Measurements from ENCODE around the gene TM9SF1. TPM values are rescaled to one million over a fixed set of nuclear protein-coding genes. Genes with fewer than 3 reads are reported as not detected.

The TM9SF1 gene
- total RNA-seq, 4 donors from 2014 or later, result 27.0 to 44.6 (median 43.8) TPM

DNA sequence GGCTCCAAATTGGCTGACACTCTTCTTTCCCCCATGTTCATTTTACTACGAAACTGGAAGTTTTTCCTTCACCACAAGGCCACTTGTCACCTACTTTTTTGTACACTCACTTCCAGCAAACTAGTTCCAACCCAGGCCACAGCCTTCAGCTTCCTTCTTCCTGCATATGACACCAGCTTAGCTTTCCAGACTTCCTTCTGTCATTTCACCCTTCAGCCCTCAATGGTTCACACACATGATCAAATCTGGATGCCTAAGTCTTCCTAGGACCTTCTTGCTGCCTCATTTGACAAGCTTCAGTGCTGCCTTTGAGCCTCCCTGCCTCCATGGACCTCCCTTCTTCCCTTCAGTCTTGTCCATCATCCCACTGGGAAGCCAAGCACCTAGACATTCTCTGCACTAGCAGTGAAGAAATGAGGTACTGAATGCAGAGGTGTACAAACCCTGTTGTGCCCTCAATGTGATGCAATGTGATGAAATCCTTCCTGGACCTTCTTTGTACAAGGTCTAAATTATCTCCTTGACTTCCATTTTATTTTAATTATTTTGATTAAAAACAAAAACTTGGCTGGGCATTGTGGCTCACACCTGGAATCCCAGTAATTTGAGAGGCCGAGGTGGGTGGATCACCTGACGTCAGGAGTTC, 27.6 kb downstream of the TM9SF1 start:
- peaks cover 19 to 47% (median 35%) of the 10 kb centered on the region in 4 donors for H3K4me1 ChIP-seq
- H3K9me3 ChIP-seq, result no peaks in the 10 kb centered on the region
- WGBS, result 84% methylated on average over 3 of the region's 3 CpGs
- peaks cover 53 to 72% (median 61%) of the 10 kb centered on the region in 4 donors for H3K36me3 ChIP-seq
- intact Hi-C loops (cut with DNase I), result no loop called here
- no peak overlapping the region for H3K4me3 ChIP-seq
- H3K27ac ChIP-seq (replicated peaks in 1 of 4), result no peak overlapping the region
- H3K27me3 ChIP-seq, result no peaks in the 10 kb centered on the region
- DNase-seq (ENCODE audit: extremely low spot score), result no peak
- no peak for TF ChIP-seq EP300 (IDR thresholded peaks at IDR 0.05)
- TF ChIP-seq POLR2A (IDR thresholded peaks at IDR 0.05; ENCODE audit: low read depth), result no peak
- TF ChIP-seq CTCF (IDR thresholded peaks at IDR 0.05), result no peak
- TF ChIP-seq POLR2AphosphoS5 (IDR thresholded peaks at IDR 0.05), result no peak

DNA sequence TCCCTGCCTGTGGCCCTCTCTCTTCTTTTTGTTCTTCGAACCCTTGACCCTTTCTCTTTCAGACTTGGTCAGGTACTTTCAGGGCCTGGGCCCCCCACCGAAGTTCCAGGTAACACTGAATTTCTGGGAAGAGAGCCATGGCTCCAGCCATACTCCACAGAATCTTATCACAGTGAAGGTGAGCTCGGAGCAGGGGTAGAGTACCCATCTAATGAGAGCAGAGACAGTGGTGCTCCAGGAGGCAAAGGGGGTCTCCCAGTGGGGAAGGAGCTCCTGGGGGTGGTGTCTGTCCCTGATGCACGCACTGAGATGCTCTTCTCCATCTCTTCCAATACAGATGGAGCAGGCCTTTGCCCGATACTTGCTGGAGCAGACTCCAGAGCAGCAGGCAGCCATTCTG, 29.5 kb downstream of the TM9SF1 start:
- DNase-seq (ENCODE audit: extremely low spot score), result no peak
- 95% methylated on average over 5 of the region's 5 CpGs for WGBS
- Histone ChIP-seq H3K9me3 (no peaks in the 10 kb centered on the region), H3K36me3 (peaks cover 53 to 73% (median 63%) of the 10 kb centered on the region in 4 donors), H3K4me1 (peaks cover 20 to 43% (median 33%) of the 10 kb centered on the region in 4 donors), H3K4me3 (no peak overlapping the region), H3K27me3 (no peaks in the 10 kb centered on the region), H3K27ac (replicated peaks in 1 of 4) (no peak overlapping the region)
- no peak for TF ChIP-seq POLR2AphosphoS5 (IDR thresholded peaks at IDR 0.05)
- no peak for TF ChIP-seq POLR2A (IDR thresholded peaks at IDR 0.05; ENCODE audit: low read depth)
- TF ChIP-seq EP300 (IDR thresholded peaks at IDR 0.05), result no peak
- no peak for TF ChIP-seq CTCF (IDR thresholded peaks at IDR 0.05)
- intact Hi-C loops (cut with DNase I), result no loop called here

- Histone ChIP-seq H3K9me3 (no peaks in the 10 kb centered on the region), H3K27me3 (no peaks in the 10 kb centered on the region), H3K4me3 (no peak overlapping the region), H3K27ac (replicated peaks in 1 of 4) (no peak overlapping the region), H3K4me1 (peaks cover 27 to 48% (median 39%) of the 10 kb centered on the region in 4 donors), H3K36me3 (peaks cover 52 to 81% (median 72%) of the 10 kb centered on the region in 4 donors)
- WGBS, result 95% methylated on average over 9 of the region's 14 CpGs
- no peak for DNase-seq (ENCODE audit: extremely low spot score)
- no peak for TF ChIP-seq CTCF (IDR thresholded peaks at IDR 0.05)
- no peak for TF ChIP-seq POLR2AphosphoS5 (IDR thresholded peaks at IDR 0.05)
- no peak for TF ChIP-seq EP300 (IDR thresholded peaks at IDR 0.05)
- no peak for TF ChIP-seq POLR2A (IDR thresholded peaks at IDR 0.05; ENCODE audit: low read depth)
- intact Hi-C loops (cut with DNase I), result loop anchor here (5.0 kb wide), 1 partner anchor 57 kb away; no protein-coding TSS in a partner anchor
Measured at GRCh38 chr14:24164518-24164991, 30.7 kb downstream of the TM9SF1 start.

GRCh38 chr14:24162093-24162492, 33.1 kb downstream of the TM9SF1 start:
- intact Hi-C loops (cut with DNase I), result loop anchor here (5.0 kb wide), 1 partner anchor 55 kb away; no protein-coding TSS in a partner anchor
- Histone ChIP-seq H3K27ac (replicated peaks in 1 of 4) (peak overlapping the region; percentile 88 to 92 (median 90)), H3K4me3 (peak overlapping the region; percentile 66 to 73 (median 69)), H3K9me3 (no peaks in the 10 kb centered on the region), H3K4me1 (peaks cover 27 to 48% (median 39%) of the 10 kb centered on the region in 4 donors), H3K36me3 (peaks cover 64 to 77% (median 72%) of the 10 kb centered on the region in 4 donors), H3K27me3 (no peaks in the 10 kb centered on the region)
- WGBS, result no CpG with 5 or more reads among the region's 8 CpGs
- no peak for DNase-seq (ENCODE audit: extremely low spot score)
- TF ChIP-seq EP300 (IDR thresholded peaks at IDR 0.05) (no peak), POLR2A (IDR thresholded peaks at IDR 0.05; ENCODE audit: low read depth) (no peak), CTCF (IDR thresholded peaks at IDR 0.05) (no peak), POLR2AphosphoS5 (IDR thresholded peaks at IDR 0.05) (no peak)

Data from esophagus muscularis mucosa (tissue), 4 donors.